Caco-2 (cell line): ENCODE measurements around the gene BCORL1. TPM values are rescaled to one million over a fixed set of nuclear protein-coding genes. Genes with fewer than 3 reads are reported as not detected.

Experiments used
- BruUV-seq: library from RNA; stranded (reverse); fragments of 400-500 nt; replicated peaks from 2 replicates; lab custom pipeline; 2021; lab: Mats Ljungman, UMichigan
- CTCF ChIA-PET: fragments of 300-600 bp; sonication (Branson Sonifier 250); formaldehyde crosslinking; loops from one replicate; lab custom pipeline; 2022; ENCODE audit warnings: antibody characterized with exemption; lab: Charles Lee
- POLR2A ChIA-PET: fragments of 300-600 bp; sonication (Branson Sonifier 250); formaldehyde crosslinking; loops from one replicate; lab custom pipeline; 2022; ENCODE audit warnings: antibody characterized with exemption; lab: Charles Lee
- DNase-seq, 2 experiments: peaks; one replicate each; pipeline versions ENCODE4 v3.0.0 to v3.0.0-alpha.2; 2020 to 2022
- H3K27me3 ChIP-seq: replicated peaks from 2 replicates; pipeline ENCODE4 v1.6.0; 2011; ENCODE audit warnings: low read length; ENCODE audit not compliant: control insufficient read depth, insufficient read depth
- H3K36me3 ChIP-seq: 2 replicates; pipeline ENCODE4 v1.5.1; 2011; ENCODE audit warnings: low read length; ENCODE audit not compliant: control insufficient read depth, insufficient read depth
- H3K4me1 ChIP-seq: fragments of 250-450 bp; sonication (Bioruptor Pico); 2 replicates; pipeline ENCODE4 v1.5.1; 2020; ENCODE audit warnings: mild to moderate bottlenecking
- H3K4me3 ChIP-seq: 2 replicates; pipeline ENCODE4 v1.5.1; 2011; ENCODE audit warnings: low read depth, mild to moderate bottlenecking, control low read depth, low read length
- H3K9me3 ChIP-seq: fragments of 250-450 bp; sonication (Bioruptor Pico); 2 replicates; pipeline ENCODE4 v1.5.1; 2020; ENCODE audit warnings: mild to moderate bottlenecking, moderate library complexity
- H3K27ac Mint-ChIP-seq: one replicate; pipeline ENCODE4 v1.8.0; 2022; ENCODE audit warnings: mixed read lengths; ENCODE audit not compliant: unreplicated experiment
- H3K27me3 Mint-ChIP-seq: one replicate; pipeline ENCODE4 v1.8.0; 2022; ENCODE audit warnings: mixed read lengths; ENCODE audit not compliant: insufficient read depth, unreplicated experiment
- H3K36me3 Mint-ChIP-seq: one replicate; pipeline ENCODE4 v1.8.0; 2022; ENCODE audit warnings: mild to moderate bottlenecking, mixed read lengths; ENCODE audit not compliant: insufficient read depth, unreplicated experiment
- H3K4me1 Mint-ChIP-seq: one replicate; pipeline ENCODE4 v1.8.0; 2022; ENCODE audit warnings: low read depth, mixed read lengths; ENCODE audit not compliant: unreplicated experiment
- H3K4me3 Mint-ChIP-seq: one replicate; pipeline ENCODE4 v1.8.0; 2022; ENCODE audit warnings: mild to moderate bottlenecking, moderate library complexity, mixed read lengths; ENCODE audit not compliant: unreplicated experiment
- H3K9me3 Mint-ChIP-seq: one replicate; pipeline ENCODE4 v1.8.0; 2022; ENCODE audit warnings: mixed read lengths; ENCODE audit not compliant: unreplicated experiment
- intact Hi-C: fragments of 100-400 bp; cut with micrococcal nuclease; formaldehyde crosslinking; loops from one replicate; pipeline ENCODE4 v1.10.0; 2022; ENCODE audit not compliant: unreplicated experiment
- total RNA-seq: library from RNA; stranded (reverse); gene quantifications from 2 replicates; pipeline ENCODE4 v1.2.3, GENCODE V29; 2022
- TF ChIP-seq, protein P1 (sequence below), 2 experiments: fragments of 200-600 bp in 1 of 2; IDR thresholded peaks; 1 replicate in 1 of 2; 2 replicates in 1 of 2; pipeline versions ENCODE4 v1.5.1 to v1.8.0; 2011 to 2022; ENCODE audit warnings: antibody characterized with exemption in 1 of 2, control low read depth in 1 of 2, inconsistent platforms in 1 of 2, low read depth in 1 of 2, low read length in 1 of 2, mild to moderate bottlenecking in 1 of 2, moderate library complexity in 1 of 2; ENCODE audit not compliant: insufficient read depth in 1 of 2, severe bottlenecking in 1 of 2, unreplicated experiment in 1 of 2

BCORL1 gene
- total RNA-seq, 1 experiment from 2014 or later: 19.8 TPM

DNA sequence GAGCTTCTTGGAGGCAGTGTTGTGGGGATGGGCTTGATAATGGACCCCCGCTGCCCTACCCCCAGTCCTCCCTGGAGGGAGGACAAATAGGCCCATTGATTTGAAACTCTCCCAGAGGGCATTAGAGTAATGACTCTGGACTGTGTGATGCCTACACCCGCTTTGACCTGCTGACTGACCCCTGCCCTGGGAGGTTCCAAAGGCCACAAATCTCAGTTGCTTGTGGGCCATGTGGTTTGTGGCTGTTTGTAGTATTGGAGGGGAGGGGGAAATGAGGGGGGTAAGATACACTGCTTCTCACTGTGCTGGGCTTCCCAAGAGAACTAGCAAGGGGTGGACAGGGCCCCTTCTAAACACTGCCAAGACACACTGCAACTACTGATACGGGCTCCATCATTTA, 27.6 kb upstream of the BCORL1 start:
- no peak overlapping the region for H3K4me3 ChIP-seq
- Mint-ChIP-seq H3K36me3 (no peaks in the 10 kb centered on the region), H3K9me3 (no peaks in the 10 kb centered on the region), H3K4me1 (no peaks in the 10 kb centered on the region), H3K27ac (no peak overlapping the region), H3K4me3 (no peak overlapping the region), H3K27me3 (no peaks in the 10 kb centered on the region)
- H3K4me1 ChIP-seq: no peaks in the 10 kb centered on the region
- H3K27me3 ChIP-seq: no peaks in the 10 kb centered on the region
- ChIA-PET POLR2A (no interaction called here), CTCF (no interaction called here)
- intact Hi-C loops: no loop called here
- BruUV-seq: no TSS peak
- H3K9me3 ChIP-seq: no peaks in the 10 kb centered on the region
- TF ChIP-seq, protein P1, sequence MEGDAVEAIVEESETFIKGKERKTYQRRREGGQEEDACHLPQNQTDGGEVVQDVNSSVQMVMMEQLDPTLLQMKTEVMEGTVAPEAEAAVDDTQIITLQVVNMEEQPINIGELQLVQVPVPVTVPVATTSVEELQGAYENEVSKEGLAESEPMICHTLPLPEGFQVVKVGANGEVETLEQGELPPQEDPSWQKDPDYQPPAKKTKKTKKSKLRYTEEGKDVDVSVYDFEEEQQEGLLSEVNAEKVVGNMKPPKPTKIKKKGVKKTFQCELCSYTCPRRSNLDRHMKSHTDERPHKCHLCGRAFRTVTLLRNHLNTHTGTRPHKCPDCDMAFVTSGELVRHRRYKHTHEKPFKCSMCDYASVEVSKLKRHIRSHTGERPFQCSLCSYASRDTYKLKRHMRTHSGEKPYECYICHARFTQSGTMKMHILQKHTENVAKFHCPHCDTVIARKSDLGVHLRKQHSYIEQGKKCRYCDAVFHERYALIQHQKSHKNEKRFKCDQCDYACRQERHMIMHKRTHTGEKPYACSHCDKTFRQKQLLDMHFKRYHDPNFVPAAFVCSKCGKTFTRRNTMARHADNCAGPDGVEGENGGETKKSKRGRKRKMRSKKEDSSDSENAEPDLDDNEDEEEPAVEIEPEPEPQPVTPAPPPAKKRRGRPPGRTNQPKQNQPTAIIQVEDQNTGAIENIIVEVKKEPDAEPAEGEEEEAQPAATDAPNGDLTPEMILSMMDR (IDR thresholded peaks at IDR 0.05; ENCODE audit: insufficient read depth in 1 of 2, low read depth in 1 of 2, low read length in 1 of 2, severe bottlenecking in 1 of 2, unreplicated experiment in 1 of 2): no peak
- no peak for DNase-seq
- no peaks in the 10 kb centered on the region for H3K36me3 ChIP-seq

DNA sequence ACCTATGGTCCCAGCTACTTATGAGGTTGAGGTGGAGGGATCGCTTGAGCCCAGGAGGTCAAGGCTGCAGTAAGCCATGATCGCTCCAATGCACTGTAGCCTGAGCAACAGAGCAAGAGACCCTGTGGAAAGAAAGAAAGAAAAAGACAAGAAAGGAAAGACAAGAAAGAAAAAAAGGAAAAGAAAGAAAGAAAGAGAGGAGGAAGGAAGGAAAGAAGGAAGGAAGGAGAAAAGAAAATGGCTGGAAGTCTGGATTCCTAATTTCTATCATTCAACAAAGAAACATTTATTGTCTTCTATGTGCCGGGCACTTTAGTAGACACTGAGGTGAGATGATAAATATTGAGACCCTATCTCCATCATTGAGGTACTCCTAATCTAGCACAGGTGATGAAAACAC, 26.8 kb upstream of the BCORL1 start:
- Histone ChIP-seq H3K4me3 (no peak overlapping the region), H3K4me1 (no peaks in the 10 kb centered on the region), H3K9me3 (no peaks in the 10 kb centered on the region), H3K27me3 (no peaks in the 10 kb centered on the region), H3K36me3 (no peaks in the 10 kb centered on the region)
- Mint-ChIP-seq H3K9me3 (no peaks in the 10 kb centered on the region), H3K27me3 (no peaks in the 10 kb centered on the region), H3K4me3 (peak overlapping the region; percentile 27), H3K36me3 (no peaks in the 10 kb centered on the region), H3K4me1 (no peaks in the 10 kb centered on the region), H3K27ac (no peak overlapping the region)
- intact Hi-C loops: no loop called here
- POLR2A ChIA-PET: interaction anchor here (0.7 kb wide), 1 partner anchor 22 kb away, joined by 7 read pairs; no protein-coding TSS in a partner anchor
- BruUV-seq: no TSS peak
- CTCF ChIA-PET: no interaction called here
- no peak for DNase-seq
- TF ChIP-seq, protein P1 (IDR thresholded peaks at IDR 0.05; ENCODE audit: insufficient read depth in 1 of 2, low read depth in 1 of 2, low read length in 1 of 2, severe bottlenecking in 1 of 2, unreplicated experiment in 1 of 2): no peak

GRCh38 chrX:129956145-129956544, 26.3 kb upstream of the BCORL1 start:
- H3K27me3 ChIP-seq: no peaks in the 10 kb centered on the region
- no peaks in the 10 kb centered on the region for H3K36me3 ChIP-seq
- Mint-ChIP-seq H3K36me3 (no peaks in the 10 kb centered on the region), H3K27me3 (no peaks in the 10 kb centered on the region), H3K9me3 (no peaks in the 10 kb centered on the region), H3K4me1 (no peaks in the 10 kb centered on the region), H3K4me3 (peak overlapping the region; percentile 66), H3K27ac (no peak overlapping the region)
- H3K9me3 ChIP-seq: no peaks in the 10 kb centered on the region
- BruUV-seq: TSS peak; percentile 94
- TF ChIP-seq, protein P1 (IDR thresholded peaks at IDR 0.05; ENCODE audit: insufficient read depth in 1 of 2, low read depth in 1 of 2, low read length in 1 of 2, severe bottlenecking in 1 of 2, unreplicated experiment in 1 of 2): no peak
- DNase-seq: no peak
- ChIA-PET CTCF (no interaction called here), POLR2A (no interaction called here)
- no peaks in the 10 kb centered on the region for H3K4me1 ChIP-seq
- intact Hi-C loops: no loop called here
- peak overlapping the region; percentile 44 for H3K4me3 ChIP-seq
